Measurements from ENCODE around the gene DUSP22. TPM values are rescaled to one million over a fixed set of nuclear protein-coding genes. Genes with fewer than 3 reads are reported as not detected.

Gene DUSP22
- total RNA-seq, 4 donors from 2014 or later, result 67.0 to 97.3 (median 78.0) TPM

GRCh38 chr6:354631-355280 is 62.5 kb downstream of the DUSP22 start:
- no peak for TF ChIP-seq POLR2AphosphoS5 (IDR thresholded peaks at IDR 0.05)
- no peak for TF ChIP-seq EP300 (IDR thresholded peaks at IDR 0.05)
- TF ChIP-seq POLR2A (IDR thresholded peaks at IDR 0.05), result no peak
- no peak for TF ChIP-seq CTCF (IDR thresholded peaks at IDR 0.05)
- no peaks in the 10 kb centered on the region for H3K4me1 ChIP-seq
- H3K36me3 ChIP-seq, result peaks cover 0 to 37% of the 10 kb centered on the region in 2 donors
- no peak for ATAC-seq
- 89 to 90% methylated on average over 12 to 15 of the region's 15 CpGs for WGBS, 2 donors (ENCODE audit: low coverage in 1 of 2)
- no peak overlapping the region for H3K4me3 ChIP-seq
- H3K27ac ChIP-seq, result no peak overlapping the region
- H3K27me3 ChIP-seq, result peaks cover 10% of the 10 kb centered on the region
- no peaks in the 10 kb centered on the region for H3K9me3 ChIP-seq

GRCh38 chr6:355373-356208 is 63.3 kb downstream of the DUSP22 start:
- no peak overlapping the region for H3K4me3 ChIP-seq
- ATAC-seq, result no peak
- H3K36me3 ChIP-seq, result peaks cover 0 to 29% of the 10 kb centered on the region in 2 donors
- H3K27me3 ChIP-seq, result peaks cover 10% of the 10 kb centered on the region
- no peak for TF ChIP-seq POLR2A (IDR thresholded peaks at IDR 0.05)
- no peak for TF ChIP-seq EP300 (IDR thresholded peaks at IDR 0.05)
- no peak for TF ChIP-seq POLR2AphosphoS5 (IDR thresholded peaks at IDR 0.05)
- TF ChIP-seq CTCF (IDR thresholded peaks at IDR 0.05), result no peak
- H3K9me3 ChIP-seq, result no peaks in the 10 kb centered on the region
- no peaks in the 10 kb centered on the region for H3K4me1 ChIP-seq
- WGBS, 2 donors (ENCODE audit: low coverage in 1 of 2), result 70 to 75% methylated on average over 9 of the region's 9 CpGs
- H3K27ac ChIP-seq, result no peak overlapping the region

- Histone ChIP-seq H3K4me3 (no peak overlapping the region), H3K9me3 (no peaks in the 10 kb centered on the region), H3K4me1 (no peaks in the 10 kb centered on the region), H3K27ac (no peak overlapping the region), H3K27me3 (peaks cover 10% of the 10 kb centered on the region), H3K36me3 (peaks cover 0 to 16% of the 10 kb centered on the region in 2 donors)
- 72 to 84% methylated on average over 7 to 8 of the region's 11 CpGs for WGBS, 2 donors (ENCODE audit: low coverage in 1 of 2)
- no peak for TF ChIP-seq POLR2A (IDR thresholded peaks at IDR 0.05)
- no peak for TF ChIP-seq POLR2AphosphoS5 (IDR thresholded peaks at IDR 0.05)
- TF ChIP-seq CTCF (IDR thresholded peaks at IDR 0.05), result no peak
- no peak for TF ChIP-seq EP300 (IDR thresholded peaks at IDR 0.05)
- ATAC-seq, result no peak
These were observed 64.6 kb downstream of the DUSP22 start for GRCh38 chr6:356828-357251.

- no peak overlapping the region for H3K27ac ChIP-seq
- peaks cover 0 to 11% of the 10 kb centered on the region in 2 donors for H3K36me3 ChIP-seq
- WGBS, 2 donors (ENCODE audit: low coverage in 1 of 2), result 60 to 90% methylated on average over 2 to 3 of the region's 12 CpGs
- H3K4me1 ChIP-seq, result no peaks in the 10 kb centered on the region
- H3K27me3 ChIP-seq, result peaks cover 13% of the 10 kb centered on the region
- TF ChIP-seq EP300 (IDR thresholded peaks at IDR 0.05) (no peak), CTCF (IDR thresholded peaks at IDR 0.05) (no peak), POLR2AphosphoS5 (IDR thresholded peaks at IDR 0.05) (no peak), POLR2A (IDR thresholded peaks at IDR 0.05) (no peak)
- ATAC-seq, result no peak
- no peaks in the 10 kb centered on the region for H3K9me3 ChIP-seq
- no peak overlapping the region for H3K4me3 ChIP-seq
These were observed 65.0 kb downstream of the DUSP22 start for GRCh38 chr6:357261-357790.
